Vagina (tissue), 2 donors: ENCODE measurements around the gene OS9. TPM values are rescaled to one million over a fixed set of nuclear protein-coding genes. Genes with fewer than 3 reads are reported as not detected.

Source experiments
- DNase-seq, 2 donors: peaks; one replicate each; pipeline ENCODE4 v3.0.0-alpha.2; 2017; ENCODE audit errors: extremely low spot score in 2 of 2
- H3K27ac ChIP-seq: fragments of 200-600 bp; sonication (generic); one replicate; pipeline ENCODE4 v1.5.1; 2019
- H3K27me3 ChIP-seq: fragments of 200-600 bp; sonication (generic); one replicate; pipeline ENCODE4 v1.5.1; 2019
- H3K36me3 ChIP-seq, 2 donors: fragments of 200-600 bp; sonication (generic); one replicate each; pipeline ENCODE4 v1.5.1; 2017 to 2019
- H3K4me1 ChIP-seq: fragments of 200-600 bp; sonication (generic); one replicate; pipeline ENCODE4 v1.5.1; 2019
- H3K4me3 ChIP-seq, 2 donors: fragments of 200-600 bp; sonication (generic); 1 replicate in 1 of 2; 2 replicates in 1 of 2; pipeline ENCODE4 v1.5.1; 2016 to 2019
- H3K9me3 ChIP-seq: fragments of 200-600 bp; sonication (generic); one replicate; pipeline ENCODE4 v1.5.1; 2019
- CTCF ChIP-seq, 3 experiments: fragments of 450-650 bp in 2 of 3; fragments of 200-600 bp in 1 of 3; sonication (generic) in 1 of 3; IDR thresholded peaks; one replicate each; pipeline ENCODE4 v1.5.1; 2017 to 2019; ENCODE audit warnings: antibody characterized with exemption in 3 of 3, mild to moderate bottlenecking in 2 of 3, moderate library complexity in 2 of 3
- POLR2A ChIP-seq, 2 donors: fragments of 450-650 bp; IDR thresholded peaks; one replicate each; pipeline ENCODE4 v1.6.1; 2017; ENCODE audit warnings: antibody characterized with exemption in 2 of 2, mild to moderate bottlenecking in 2 of 2, moderate library complexity in 2 of 2
- POLR2AphosphoS5 ChIP-seq, 2 donors: sonication (generic); formaldehyde crosslinking; IDR thresholded peaks; one replicate each; pipeline ENCODE4 v1.9.0; 2017; ENCODE audit warnings: antibody characterized with exemption in 2 of 2, mild to moderate bottlenecking in 2 of 2, low read depth in 1 of 2; ENCODE audit not compliant: insufficient read depth in 1 of 2
- intact Hi-C: fragments of 100-400 bp; cut with DNase I; formaldehyde crosslinking; loops from one replicate; pipeline ENCODE4 v1.15.1; 2023
- total RNA-seq: library from RNA; depleted of rRNA; stranded (reverse); fragments of >200 nt; gene quantifications from one replicate; pipeline ENCODE4 v1.2.3, GENCODE V29; 2016

OS9 gene
- total RNA-seq, 1 donor from 2014 or later = 105 TPM

GRCh38 chr12:57692500-57692899, 1.4 kb upstream of the OS9 start:
- no peak for DNase-seq
- Histone ChIP-seq H3K36me3 (peaks cover 0 to 19% of the 10 kb centered on the region in 2 donors), H3K4me1 (peaks cover 18% of the 10 kb centered on the region), H3K4me3 (no peak overlapping the region), H3K9me3 (no peaks in the 10 kb centered on the region), H3K27me3 (no peaks in the 10 kb centered on the region), H3K27ac (no peak overlapping the region)
- no peak for TF ChIP-seq CTCF (IDR thresholded peaks at IDR 0.05)
- no peak for TF ChIP-seq POLR2A (IDR thresholded peaks at IDR 0.05)
- TF ChIP-seq POLR2AphosphoS5 (IDR thresholded peaks at IDR 0.05; ENCODE audit: insufficient read depth in 1 of 2, low read depth in 1 of 2) = no peak
- intact Hi-C loops = no loop called here

- Histone ChIP-seq H3K4me3 (peak overlapping the region in 1 of 2 donors; percentile 72), H3K27me3 (no peaks in the 10 kb centered on the region), H3K36me3 (peaks cover 0 to 24% of the 10 kb centered on the region in 2 donors), H3K27ac (no peak overlapping the region), H3K9me3 (no peaks in the 10 kb centered on the region), H3K4me1 (peaks cover 18% of the 10 kb centered on the region)
- intact Hi-C loops = no loop called here
- no peak for TF ChIP-seq POLR2AphosphoS5 (IDR thresholded peaks at IDR 0.05; ENCODE audit: insufficient read depth in 1 of 2, low read depth in 1 of 2)
- no peak for TF ChIP-seq POLR2A (IDR thresholded peaks at IDR 0.05)
- no peak for TF ChIP-seq CTCF (IDR thresholded peaks at IDR 0.05)
- no peak for DNase-seq
These were observed 644 bp upstream of the OS9 start for GRCh38 chr12:57693317-57693658.

GRCh38 chr12:57694459-57695019, 607 bp downstream of the OS9 start:
- Histone ChIP-seq H3K27ac (peak overlapping the region; percentile 47), H3K9me3 (no peaks in the 10 kb centered on the region), H3K36me3 (peaks cover 0 to 32% of the 10 kb centered on the region in 2 donors), H3K4me3 (peak overlapping the region; percentile 72 to 78), H3K4me1 (peaks cover 18% of the 10 kb centered on the region), H3K27me3 (no peaks in the 10 kb centered on the region)
- DNase-seq = no peak
- intact Hi-C loops = no loop called here
- TF ChIP-seq CTCF (IDR thresholded peaks at IDR 0.05) = no peak
- TF ChIP-seq POLR2AphosphoS5 (IDR thresholded peaks at IDR 0.05; ENCODE audit: insufficient read depth in 1 of 2, low read depth in 1 of 2) = no peak
- no peak for TF ChIP-seq POLR2A (IDR thresholded peaks at IDR 0.05)

- H3K9me3 ChIP-seq = no peaks in the 10 kb centered on the region
- no peak overlapping the region for H3K4me3 ChIP-seq
- H3K27ac ChIP-seq = no peak overlapping the region
- no peak for TF ChIP-seq CTCF (IDR thresholded peaks at IDR 0.05)
- TF ChIP-seq POLR2AphosphoS5 (IDR thresholded peaks at IDR 0.05; ENCODE audit: insufficient read depth in 1 of 2, low read depth in 1 of 2) = no peak
- TF ChIP-seq POLR2A (IDR thresholded peaks at IDR 0.05) = no peak
- intact Hi-C loops = no loop called here
- no peak for DNase-seq
- H3K4me1 ChIP-seq = peaks cover 18% of the 10 kb centered on the region
- H3K36me3 ChIP-seq = peaks cover 0 to 32% of the 10 kb centered on the region in 2 donors
- no peaks in the 10 kb centered on the region for H3K27me3 ChIP-seq
These were observed 2.0 kb downstream of the OS9 start for GRCh38 chr12:57695770-57696432.

GRCh38 chr12:57697076-57697475, 3.1 kb downstream of the OS9 start:
- DNase-seq = no peak
- Histone ChIP-seq H3K27me3 (no peaks in the 10 kb centered on the region), H3K9me3 (no peaks in the 10 kb centered on the region), H3K27ac (no peak overlapping the region), H3K4me3 (no peak overlapping the region), H3K4me1 (peaks cover 18% of the 10 kb centered on the region), H3K36me3 (peaks cover 0 to 35% of the 10 kb centered on the region in 2 donors)
- TF ChIP-seq POLR2AphosphoS5 (IDR thresholded peaks at IDR 0.05; ENCODE audit: insufficient read depth in 1 of 2, low read depth in 1 of 2) (no peak), POLR2A (IDR thresholded peaks at IDR 0.05) (no peak), CTCF (IDR thresholded peaks at IDR 0.05) (no peak)
- intact Hi-C loops = no loop called here
